Prostate gland (tissue), 2 donors: Measurements from ENCODE around the gene SNRPB2.

ENCODE experiments used
- POLR2A ChIP-seq: fragments of 450-650 bp; IDR thresholded peaks from one replicate; pipeline ENCODE4 v1.6.1; 2016; ENCODE audit warnings: antibody characterized with exemption, mild to moderate bottlenecking
- TF ChIP-seq, protein P1 (sequence below), 4 experiments: fragments of 200-600 bp in 2 of 4; fragments of 450-650 bp in 2 of 4; sonication (generic) in 2 of 4; IDR thresholded peaks; 1 replicate in 3 of 4; 2 replicates in 1 of 4; pipeline ENCODE4 v1.5.1; 2016 to 2019; ENCODE audit warnings: antibody characterized with exemption in 4 of 4, mild to moderate bottlenecking in 2 of 4, moderate library complexity in 2 of 4

DNA sequence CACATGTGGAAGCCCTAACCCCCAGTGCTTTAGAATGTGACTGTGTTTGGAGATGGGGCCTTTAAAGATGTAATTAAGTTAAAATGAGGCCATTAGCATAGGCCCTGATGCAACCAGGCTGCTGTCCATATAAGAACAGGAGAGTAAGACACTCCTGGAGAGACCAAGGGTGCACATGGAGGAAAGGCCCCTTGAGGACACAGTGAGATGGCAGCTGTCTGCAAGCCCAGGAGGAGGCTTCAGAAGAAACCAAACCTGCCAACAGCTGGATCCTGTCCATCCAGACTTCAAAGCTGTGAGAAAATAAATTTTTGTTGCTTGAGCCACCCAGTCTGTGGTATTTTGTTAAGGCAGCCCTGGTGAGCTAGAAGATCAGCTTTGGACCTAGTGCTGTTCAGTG, 16.8 kb upstream of the SNRPB2 start:
- TF ChIP-seq POLR2A = no peak
- TF ChIP-seq, protein P1, sequence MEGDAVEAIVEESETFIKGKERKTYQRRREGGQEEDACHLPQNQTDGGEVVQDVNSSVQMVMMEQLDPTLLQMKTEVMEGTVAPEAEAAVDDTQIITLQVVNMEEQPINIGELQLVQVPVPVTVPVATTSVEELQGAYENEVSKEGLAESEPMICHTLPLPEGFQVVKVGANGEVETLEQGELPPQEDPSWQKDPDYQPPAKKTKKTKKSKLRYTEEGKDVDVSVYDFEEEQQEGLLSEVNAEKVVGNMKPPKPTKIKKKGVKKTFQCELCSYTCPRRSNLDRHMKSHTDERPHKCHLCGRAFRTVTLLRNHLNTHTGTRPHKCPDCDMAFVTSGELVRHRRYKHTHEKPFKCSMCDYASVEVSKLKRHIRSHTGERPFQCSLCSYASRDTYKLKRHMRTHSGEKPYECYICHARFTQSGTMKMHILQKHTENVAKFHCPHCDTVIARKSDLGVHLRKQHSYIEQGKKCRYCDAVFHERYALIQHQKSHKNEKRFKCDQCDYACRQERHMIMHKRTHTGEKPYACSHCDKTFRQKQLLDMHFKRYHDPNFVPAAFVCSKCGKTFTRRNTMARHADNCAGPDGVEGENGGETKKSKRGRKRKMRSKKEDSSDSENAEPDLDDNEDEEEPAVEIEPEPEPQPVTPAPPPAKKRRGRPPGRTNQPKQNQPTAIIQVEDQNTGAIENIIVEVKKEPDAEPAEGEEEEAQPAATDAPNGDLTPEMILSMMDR (IDR thresholded peaks at IDR 0.05) = no peak
